A549 (cell line): ENCODE measurements around the gene SGSM2. TPM values are rescaled to one million over a fixed set of nuclear protein-coding genes. Genes with fewer than 3 reads are reported as not detected.

Source experiments
- CEBPB ChIP-seq, 2 experiments: fragments of >200 bp in 1 of 2; sonication (Bioruptor Twin) in 1 of 2; formaldehyde crosslinking in 1 of 2; IDR thresholded peaks; 2 replicates each; pipeline ENCODE4 v1.6.1; 2012 to 2016
- EHMT2 ChIP-seq: fragments of 200-600 bp; sonication (generic); IDR thresholded peaks from 2 replicates; pipeline ENCODE4 v1.6.1; 2016; ENCODE audit warnings: antibody characterized with exemption, low read depth, mild to moderate bottlenecking, moderate library complexity
- FOSL2 ChIP-seq, 2 experiments: fragments of 450-650 bp in 1 of 2; fragments of >200 bp in 1 of 2; sonication (Bioruptor Twin) in 1 of 2; formaldehyde crosslinking; IDR thresholded peaks; 2 replicates each; pipeline versions ENCODE4 v1.5.0 to v1.6.1; 2016 to 2020; ENCODE audit warnings: mild to moderate bottlenecking in 1 of 2, moderate library complexity in 1 of 2
- FOXS1 ChIP-seq: fragments of 250-450 bp; sonication (Bioruptor Pico); IDR thresholded peaks from 2 replicates; pipeline ENCODE4 v1.5.0; 2020; ENCODE audit warnings: mild to moderate bottlenecking, moderate library complexity
- GATA3 ChIP-seq: IDR thresholded peaks from 2 replicates; pipeline ENCODE4 v1.6.1; 2012; ENCODE audit warnings: borderline replicate concordance
- HES2 ChIP-seq: fragments of >200 bp; sonication (Bioruptor Twin); formaldehyde crosslinking; IDR thresholded peaks from 2 replicates; pipeline ENCODE4 v1.6.1; 2016
- KDM1A ChIP-seq: fragments of 200-600 bp; sonication (generic); IDR thresholded peaks from 2 replicates; pipeline ENCODE4 v1.6.1; 2016; ENCODE audit warnings: low read depth, mild to moderate bottlenecking
- MAFK ChIP-seq: fragments of 450-650 bp; IDR thresholded peaks from 2 replicates; pipeline ENCODE4 v1.6.1; 2014; ENCODE audit not compliant: partially characterized antibody
- NR3C1 ChIP-seq: fragments of >200 bp; sonication (Bioruptor Twin); formaldehyde crosslinking; IDR thresholded peaks from 3 replicates; pipeline ENCODE4 v1.6.1; 2017
- PHF8 ChIP-seq: fragments of 200-600 bp; sonication (generic); IDR thresholded peaks from 2 replicates; pipeline ENCODE4 v1.6.1; 2016; ENCODE audit warnings: low read depth, mild to moderate bottlenecking, antibody characterized with exemption, moderate library complexity, borderline replicate concordance
- POLR2A ChIP-seq: IDR thresholded peaks from 2 replicates; pipeline ENCODE4 v1.6.1; 2012; ENCODE audit warnings: mild to moderate bottlenecking, low read length
- RAD21 ChIP-seq, 2 experiments: fragments of >200 bp in 1 of 2; sonication (Bioruptor Twin) in 1 of 2; formaldehyde crosslinking in 1 of 2; IDR thresholded peaks in 1 of 2; conservative IDR thresholded peaks in 1 of 2; 2 replicates in 1 of 2; 3 replicates in 1 of 2; pipeline ENCODE4 v1.6.1; 2012 to 2018; ENCODE audit warnings: inconsistent platforms in 1 of 2
- RCOR1 ChIP-seq: fragments of 150-350 bp; IDR thresholded peaks from 2 replicates; pipeline ENCODE4 v1.6.1; 2014; ENCODE audit warnings: antibody characterized with exemption, low read length, low read depth
- RFX5 ChIP-seq: fragments of 450-650 bp; IDR thresholded peaks from 2 replicates; pipeline ENCODE4 v1.7.1; 2014; ENCODE audit warnings: antibody characterized with exemption, mild to moderate bottlenecking, moderate library complexity
- RNF2 ChIP-seq: fragments of 200-600 bp; sonication (generic); IDR thresholded peaks from 2 replicates; pipeline ENCODE4 v1.6.1; 2016; ENCODE audit warnings: low read depth, mild to moderate bottlenecking, antibody characterized with exemption, moderate library complexity, borderline replicate concordance
- SREBF2 ChIP-seq: fragments of 450-650 bp; IDR thresholded peaks from 2 replicates; pipeline ENCODE4 v1.6.1; 2014; ENCODE audit warnings: mild to moderate bottlenecking, moderate library complexity
- ZFP36 ChIP-seq: fragments of 450-650 bp; IDR thresholded peaks from 2 replicates; pipeline ENCODE4 v1.6.1; 2014; ENCODE audit warnings: borderline replicate concordance; ENCODE audit not compliant: partially characterized antibody
- ZNF302 ChIP-seq: fragments of 250-450 bp; sonication (Bioruptor Pico); IDR thresholded peaks from 2 replicates; pipeline ENCODE4 v1.9.0; 2021; ENCODE audit warnings: inconsistent platforms, mild to moderate bottlenecking, moderate library complexity
- polyA plus RNA-seq, 4 experiments: library from polyadenylated mRNA; depleted of rRNA in 3 of 4; stranded (reverse); fragments of >200 nt; fragmentation: RNase III in 1 of 4; extraction: RNeasy Plus Mini Kit Qiagen cat#74134 plus additional on column Dnase treatment in 1 of 4; gene quantifications; 2 replicates in 3 of 4; 3 replicates in 1 of 4; pipeline ENCODE4 v1.2.3, GENCODE V29; 2011 to 2017
- TF ChIP-seq, protein P1 (sequence below): fragments of >200 bp; sonication (Bioruptor Twin); formaldehyde crosslinking; IDR thresholded peaks from 3 replicates; pipeline ENCODE4 v1.5.1; 2016
- TF ChIP-seq, protein P2 (sequence below): IDR thresholded peaks from 2 replicates; pipeline ENCODE4 v1.6.1; 2012
- TF ChIP-seq, protein P3 (sequence below): fragments of >200 bp; sonication (Bioruptor Twin); formaldehyde crosslinking; IDR thresholded peaks from 3 replicates; pipeline ENCODE4 v1.6.1; 2016
- TF ChIP-seq, protein P4 (sequence below): fragments of 150-350 bp; IDR thresholded peaks from 2 replicates; pipeline ENCODE4 v1.6.1; 2014; ENCODE audit warnings: low read depth, mild to moderate bottlenecking, low read length

SGSM2 gene
- polyA plus RNA-seq, 2 of the 4 experiments (the other 2 are of a cell fraction): 24.9 to 53.3 TPM

DNA sequence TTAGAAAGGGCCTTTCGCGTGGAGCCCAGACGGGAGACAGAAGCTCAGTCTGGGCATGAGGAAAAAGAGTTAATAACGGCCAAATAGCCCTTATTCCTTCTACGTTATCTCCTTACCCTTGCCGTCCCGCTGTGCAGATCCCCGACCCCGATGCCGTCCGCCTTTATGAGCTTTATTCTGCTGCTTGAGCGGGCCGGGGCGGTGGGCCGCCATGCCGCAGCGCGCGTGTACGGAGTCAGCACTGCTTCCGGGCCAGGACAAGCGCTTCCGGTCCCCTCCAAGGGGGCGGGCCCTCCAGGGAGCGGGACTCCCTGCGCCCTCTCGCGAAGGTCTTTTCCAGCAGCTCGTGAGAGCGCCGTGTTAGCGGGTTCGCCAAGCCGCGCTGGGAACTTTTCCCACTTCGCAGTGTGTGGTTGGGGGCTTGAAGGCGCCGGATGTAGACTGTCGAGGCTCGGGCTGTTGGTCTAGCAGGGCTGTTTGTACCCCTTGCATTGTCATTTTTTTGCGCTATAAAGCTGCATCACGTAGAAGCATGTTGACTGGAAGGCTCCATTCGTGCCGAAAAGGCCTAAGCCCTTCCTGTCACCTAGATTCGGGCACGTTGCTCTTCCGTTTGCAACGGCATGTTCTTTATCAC lies 968 bp upstream of the SGSM2 start, which contains the start of gene TSR1 (continued):
- peak in 1 of 2 experiments; percentile 19; a peak in 2 of 5 replicates for TF ChIP-seq RAD21 (conservative IDR thresholded peaks at IDR 0.05 in 1 of 2, IDR thresholded peaks at IDR 0.05 in 1 of 2)
- TF ChIP-seq RCOR1: no peak
- TF ChIP-seq, protein P1, sequence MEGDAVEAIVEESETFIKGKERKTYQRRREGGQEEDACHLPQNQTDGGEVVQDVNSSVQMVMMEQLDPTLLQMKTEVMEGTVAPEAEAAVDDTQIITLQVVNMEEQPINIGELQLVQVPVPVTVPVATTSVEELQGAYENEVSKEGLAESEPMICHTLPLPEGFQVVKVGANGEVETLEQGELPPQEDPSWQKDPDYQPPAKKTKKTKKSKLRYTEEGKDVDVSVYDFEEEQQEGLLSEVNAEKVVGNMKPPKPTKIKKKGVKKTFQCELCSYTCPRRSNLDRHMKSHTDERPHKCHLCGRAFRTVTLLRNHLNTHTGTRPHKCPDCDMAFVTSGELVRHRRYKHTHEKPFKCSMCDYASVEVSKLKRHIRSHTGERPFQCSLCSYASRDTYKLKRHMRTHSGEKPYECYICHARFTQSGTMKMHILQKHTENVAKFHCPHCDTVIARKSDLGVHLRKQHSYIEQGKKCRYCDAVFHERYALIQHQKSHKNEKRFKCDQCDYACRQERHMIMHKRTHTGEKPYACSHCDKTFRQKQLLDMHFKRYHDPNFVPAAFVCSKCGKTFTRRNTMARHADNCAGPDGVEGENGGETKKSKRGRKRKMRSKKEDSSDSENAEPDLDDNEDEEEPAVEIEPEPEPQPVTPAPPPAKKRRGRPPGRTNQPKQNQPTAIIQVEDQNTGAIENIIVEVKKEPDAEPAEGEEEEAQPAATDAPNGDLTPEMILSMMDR: peak; percentile 38
- TF ChIP-seq MAFK: peak; percentile 70
- no peak for TF ChIP-seq ZFP36
- TF ChIP-seq NR3C1: no peak
- TF ChIP-seq EHMT2: no peak
- TF ChIP-seq SREBF2: no peak
- TF ChIP-seq, protein P2, sequence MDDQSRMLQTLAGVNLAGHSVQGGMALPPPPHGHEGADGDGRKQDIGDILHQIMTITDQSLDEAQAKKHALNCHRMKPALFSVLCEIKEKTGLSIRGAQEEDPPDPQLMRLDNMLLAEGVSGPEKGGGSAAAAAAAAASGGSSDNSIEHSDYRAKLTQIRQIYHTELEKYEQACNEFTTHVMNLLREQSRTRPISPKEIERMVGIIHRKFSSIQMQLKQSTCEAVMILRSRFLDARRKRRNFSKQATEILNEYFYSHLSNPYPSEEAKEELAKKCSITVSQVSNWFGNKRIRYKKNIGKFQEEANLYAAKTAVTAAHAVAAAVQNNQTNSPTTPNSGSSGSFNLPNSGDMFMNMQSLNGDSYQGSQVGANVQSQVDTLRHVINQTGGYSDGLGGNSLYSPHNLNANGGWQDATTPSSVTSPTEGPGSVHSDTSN: no peak; the same call in 1 of the 2 replicates
- no peak for TF ChIP-seq HES2
- TF ChIP-seq FOSL2 (IDR thresholded peaks at IDR 0.05): no peak
- TF ChIP-seq FOSL2 (CRISPR knock-in tag; IDR thresholded peaks at IDR 0.05): no peak
- no peak for TF ChIP-seq KDM1A
- TF ChIP-seq ZNF302 (CRISPR knock-in tag): no peak
- TF ChIP-seq FOXS1 (CRISPR knock-in tag): peak; percentile 44; the same call in 1 of the 2 replicates
- TF ChIP-seq CEBPB (IDR thresholded peaks at IDR 0.05): no peak; a peak in 1 of 4 replicates
- TF ChIP-seq, protein P3, sequence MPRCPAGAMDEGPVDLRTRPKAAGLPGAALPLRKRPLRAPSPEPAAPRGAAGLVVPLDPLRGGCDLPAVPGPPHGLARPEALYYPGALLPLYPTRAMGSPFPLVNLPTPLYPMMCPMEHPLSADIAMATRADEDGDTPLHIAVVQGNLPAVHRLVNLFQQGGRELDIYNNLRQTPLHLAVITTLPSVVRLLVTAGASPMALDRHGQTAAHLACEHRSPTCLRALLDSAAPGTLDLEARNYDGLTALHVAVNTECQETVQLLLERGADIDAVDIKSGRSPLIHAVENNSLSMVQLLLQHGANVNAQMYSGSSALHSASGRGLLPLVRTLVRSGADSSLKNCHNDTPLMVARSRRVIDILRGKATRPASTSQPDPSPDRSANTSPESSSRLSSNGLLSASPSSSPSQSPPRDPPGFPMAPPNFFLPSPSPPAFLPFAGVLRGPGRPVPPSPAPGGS: peak; percentile 93
- peak; percentile 93; the same call in 1 of the 2 replicates for TF ChIP-seq PHF8
- TF ChIP-seq, protein P4, sequence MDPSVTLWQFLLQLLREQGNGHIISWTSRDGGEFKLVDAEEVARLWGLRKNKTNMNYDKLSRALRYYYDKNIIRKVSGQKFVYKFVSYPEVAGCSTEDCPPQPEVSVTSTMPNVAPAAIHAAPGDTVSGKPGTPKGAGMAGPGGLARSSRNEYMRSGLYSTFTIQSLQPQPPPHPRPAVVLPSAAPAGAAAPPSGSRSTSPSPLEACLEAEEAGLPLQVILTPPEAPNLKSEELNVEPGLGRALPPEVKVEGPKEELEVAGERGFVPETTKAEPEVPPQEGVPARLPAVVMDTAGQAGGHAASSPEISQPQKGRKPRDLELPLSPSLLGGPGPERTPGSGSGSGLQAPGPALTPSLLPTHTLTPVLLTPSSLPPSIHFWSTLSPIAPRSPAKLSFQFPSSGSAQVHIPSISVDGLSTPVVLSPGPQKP: no peak
- TF ChIP-seq GATA3: peak; percentile 10; the same call in 1 of the 2 replicates
- TF ChIP-seq POLR2A: peak; percentile 83
- no peak; the same call in 1 of the 2 replicates for TF ChIP-seq RNF2
- peak; percentile 27; the same call in 1 of the 2 replicates for TF ChIP-seq RFX5
